ENCODE results near the gene BMP5.

DNA sequence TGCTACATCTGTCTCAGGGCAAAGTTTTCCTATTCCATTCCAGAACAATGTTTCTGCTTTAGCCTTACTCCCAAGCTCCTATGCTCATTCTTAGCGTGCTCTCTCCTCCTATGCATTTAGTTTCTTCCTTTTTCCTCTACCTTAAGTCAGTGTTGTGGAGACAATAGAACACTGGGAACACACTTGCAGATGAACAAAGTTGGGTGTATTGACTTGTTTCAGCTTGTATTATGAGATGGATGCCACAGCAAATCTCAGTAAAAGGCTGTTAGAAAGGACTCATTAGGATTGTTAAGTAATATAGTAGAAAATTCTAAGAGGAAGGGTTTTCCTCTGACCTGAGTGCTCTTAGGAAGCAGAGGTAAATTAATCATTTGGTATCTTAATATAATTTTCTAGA, 48.4 kb downstream of the BMP5 start:
- no peak for TF ChIP-seq POLR2A (IDR thresholded peaks at IDR 0.05)
- TF ChIP-seq, protein P1, sequence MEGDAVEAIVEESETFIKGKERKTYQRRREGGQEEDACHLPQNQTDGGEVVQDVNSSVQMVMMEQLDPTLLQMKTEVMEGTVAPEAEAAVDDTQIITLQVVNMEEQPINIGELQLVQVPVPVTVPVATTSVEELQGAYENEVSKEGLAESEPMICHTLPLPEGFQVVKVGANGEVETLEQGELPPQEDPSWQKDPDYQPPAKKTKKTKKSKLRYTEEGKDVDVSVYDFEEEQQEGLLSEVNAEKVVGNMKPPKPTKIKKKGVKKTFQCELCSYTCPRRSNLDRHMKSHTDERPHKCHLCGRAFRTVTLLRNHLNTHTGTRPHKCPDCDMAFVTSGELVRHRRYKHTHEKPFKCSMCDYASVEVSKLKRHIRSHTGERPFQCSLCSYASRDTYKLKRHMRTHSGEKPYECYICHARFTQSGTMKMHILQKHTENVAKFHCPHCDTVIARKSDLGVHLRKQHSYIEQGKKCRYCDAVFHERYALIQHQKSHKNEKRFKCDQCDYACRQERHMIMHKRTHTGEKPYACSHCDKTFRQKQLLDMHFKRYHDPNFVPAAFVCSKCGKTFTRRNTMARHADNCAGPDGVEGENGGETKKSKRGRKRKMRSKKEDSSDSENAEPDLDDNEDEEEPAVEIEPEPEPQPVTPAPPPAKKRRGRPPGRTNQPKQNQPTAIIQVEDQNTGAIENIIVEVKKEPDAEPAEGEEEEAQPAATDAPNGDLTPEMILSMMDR (IDR thresholded peaks at IDR 0.05 in 4 of 5, conservative IDR thresholded peaks at IDR 0.05 in 1 of 5): no peak
